Gastroesophageal sphincter (tissue), 3 donors: Measurements from ENCODE around the gene PIGL.

Experiments
- CTCF ChIP-seq, 4 experiments: fragments of 200-600 bp in 2 of 4; fragments of 450-650 bp in 2 of 4; sonication (generic) in 1 of 4; IDR thresholded peaks; one replicate each; pipeline ENCODE4 v1.5.1; 2017 to 2019; ENCODE audit warnings: antibody characterized with exemption in 4 of 4, mild to moderate bottlenecking in 2 of 4, moderate library complexity in 2 of 4
- EP300 ChIP-seq: sonication (generic); formaldehyde crosslinking; IDR thresholded peaks from one replicate; pipeline ENCODE4 v1.6.1; 2017; ENCODE audit warnings: antibody characterized with exemption, mild to moderate bottlenecking
- POLR2A ChIP-seq, 2 donors: fragments of 450-650 bp; IDR thresholded peaks; one replicate each; pipeline ENCODE4 v1.6.1; 2017; ENCODE audit warnings: antibody characterized with exemption in 2 of 2, mild to moderate bottlenecking in 2 of 2, moderate library complexity in 1 of 2
- POLR2AphosphoS5 ChIP-seq: sonication (generic); formaldehyde crosslinking; IDR thresholded peaks from one replicate; pipeline ENCODE4 v1.6.1; 2017; ENCODE audit warnings: antibody characterized with exemption

GRCh38 chr17:16275024-16275423 is 58.0 kb downstream of the PIGL start:
- TF ChIP-seq POLR2A (IDR thresholded peaks at IDR 0.05) (no peak), CTCF (IDR thresholded peaks at IDR 0.05) (no peak), POLR2AphosphoS5 (no peak), EP300 (no peak)
